Peyer's patch (tissue), 4 donors: ENCODE results near the gene ZNF608. TPM values are rescaled to one million over a fixed set of nuclear protein-coding genes. Genes with fewer than 3 reads are reported as not detected.
A peak's percentile ranks its signal among the peaks of the same experiment; 100 is the strongest.

Experiments used
- DNase-seq, 3 donors: peaks; one replicate each; pipeline ENCODE4 v3.0.0-alpha.2; 2017 to 2019
- H3K27ac ChIP-seq, 4 donors: fragments of 200-600 bp; sonication (generic); one replicate each; pipeline ENCODE4 v1.5.1; 2016 to 2019
- H3K27me3 ChIP-seq, 2 donors: fragments of 200-600 bp; sonication (generic); one replicate each; pipeline ENCODE4 v1.5.1; 2019
- H3K36me3 ChIP-seq, 3 donors: fragments of 200-600 bp; sonication (generic); one replicate each; pipeline ENCODE4 v1.5.1; 2016 to 2019
- H3K4me1 ChIP-seq, 4 donors: fragments of 200-600 bp; sonication (generic); one replicate each; pipeline ENCODE4 v1.5.1; 2016 to 2019
- H3K4me3 ChIP-seq, 4 donors: fragments of 200-600 bp; sonication (generic); 1 replicate in 3 of 4; 2 replicates in 1 of 4; pipeline ENCODE4 v1.5.1; 2016 to 2019; ENCODE audit warnings: mild to moderate bottlenecking in 1 of 4
- H3K9me3 ChIP-seq, 4 donors: fragments of 200-600 bp; sonication (generic); one replicate each; pipeline ENCODE4 v1.5.1; 2016 to 2019; ENCODE audit warnings: mild to moderate bottlenecking in 1 of 4
- POLR2A ChIP-seq, 2 donors: fragments of 450-650 bp; IDR thresholded peaks; one replicate each; pipeline ENCODE4 v1.5.1; 2017; ENCODE audit warnings: antibody characterized with exemption in 2 of 2, mild to moderate bottlenecking in 2 of 2, moderate library complexity in 2 of 2
- total RNA-seq, 4 donors: library from RNA; depleted of rRNA; stranded (reverse); fragments of >200 nt; gene quantifications; one replicate each; pipeline ENCODE4 v1.1.0, GENCODE V29; 2016
- TF ChIP-seq, protein P1 (sequence below), 6 experiments: fragments of 450-650 bp in 4 of 6; fragments of 200-600 bp in 2 of 6; sonication (generic) in 1 of 6; IDR thresholded peaks; one replicate each; pipeline ENCODE4 v1.5.1; 2017 to 2019; ENCODE audit warnings: antibody characterized with exemption in 6 of 6, mild to moderate bottlenecking in 3 of 6, moderate library complexity in 1 of 6

The ZNF608 gene
- total RNA-seq, 4 donors from 2014 or later, result 19.8 to 85.8 (median 35.3) TPM

DNA sequence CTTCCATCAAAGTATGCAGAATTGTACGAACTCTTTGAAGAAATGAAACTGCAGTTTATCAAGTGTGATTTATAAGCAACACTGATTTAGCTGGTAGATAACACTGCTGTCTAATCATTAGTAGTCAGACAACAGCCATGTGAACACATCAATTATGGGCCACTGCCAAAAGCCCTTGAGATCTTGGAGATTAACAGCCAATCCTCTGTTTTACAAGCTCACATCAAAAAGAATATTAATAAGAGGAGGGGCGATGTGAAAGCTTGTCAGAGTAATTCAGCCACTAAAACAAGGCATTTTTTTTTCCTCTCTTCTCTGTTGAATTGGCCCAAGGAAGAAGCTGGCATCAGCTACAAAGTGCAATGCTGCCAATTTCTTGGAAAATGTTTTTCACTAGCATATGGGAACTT lies 28.1 kb downstream of the ZNF608 start:
- Histone ChIP-seq H3K27me3 (no peaks in the 10 kb centered on the region), H3K27ac (no peak overlapping the region), H3K36me3 (no peaks in the 10 kb centered on the region), H3K4me1 (peaks cover 0 to 29% (median 0%) of the 10 kb centered on the region in 4 donors), H3K4me3 (no peak overlapping the region), H3K9me3 (no peaks in the 10 kb centered on the region)
- TF ChIP-seq, protein P1, sequence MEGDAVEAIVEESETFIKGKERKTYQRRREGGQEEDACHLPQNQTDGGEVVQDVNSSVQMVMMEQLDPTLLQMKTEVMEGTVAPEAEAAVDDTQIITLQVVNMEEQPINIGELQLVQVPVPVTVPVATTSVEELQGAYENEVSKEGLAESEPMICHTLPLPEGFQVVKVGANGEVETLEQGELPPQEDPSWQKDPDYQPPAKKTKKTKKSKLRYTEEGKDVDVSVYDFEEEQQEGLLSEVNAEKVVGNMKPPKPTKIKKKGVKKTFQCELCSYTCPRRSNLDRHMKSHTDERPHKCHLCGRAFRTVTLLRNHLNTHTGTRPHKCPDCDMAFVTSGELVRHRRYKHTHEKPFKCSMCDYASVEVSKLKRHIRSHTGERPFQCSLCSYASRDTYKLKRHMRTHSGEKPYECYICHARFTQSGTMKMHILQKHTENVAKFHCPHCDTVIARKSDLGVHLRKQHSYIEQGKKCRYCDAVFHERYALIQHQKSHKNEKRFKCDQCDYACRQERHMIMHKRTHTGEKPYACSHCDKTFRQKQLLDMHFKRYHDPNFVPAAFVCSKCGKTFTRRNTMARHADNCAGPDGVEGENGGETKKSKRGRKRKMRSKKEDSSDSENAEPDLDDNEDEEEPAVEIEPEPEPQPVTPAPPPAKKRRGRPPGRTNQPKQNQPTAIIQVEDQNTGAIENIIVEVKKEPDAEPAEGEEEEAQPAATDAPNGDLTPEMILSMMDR (IDR thresholded peaks at IDR 0.05), result no peak
- TF ChIP-seq POLR2A (IDR thresholded peaks at IDR 0.05), result no peak
- peak in 1 of 3 donors; percentile 67 for DNase-seq

DNA sequence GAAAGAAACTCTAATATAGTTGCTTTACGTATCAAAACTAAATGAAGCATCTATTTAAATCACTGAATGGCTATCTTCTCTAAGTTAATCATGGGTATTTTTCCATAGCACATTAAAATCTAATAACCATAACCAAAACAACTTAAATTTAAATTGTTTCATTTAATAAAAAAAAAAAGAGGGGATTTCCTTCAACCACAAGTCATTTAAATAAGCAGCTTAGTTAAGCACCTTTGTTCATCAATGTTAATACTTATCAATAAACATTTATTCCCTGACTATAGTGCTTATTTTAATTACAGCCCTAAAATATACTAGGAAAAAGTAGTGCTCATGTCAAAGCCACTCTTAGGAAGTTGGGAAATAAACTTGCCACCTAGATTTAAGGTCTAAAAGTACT lies 30.3 kb downstream of the ZNF608 start:
- no peak for DNase-seq
- Histone ChIP-seq H3K4me3 (no peak overlapping the region), H3K4me1 (peaks cover 0 to 29% (median 0%) of the 10 kb centered on the region in 4 donors), H3K27me3 (no peaks in the 10 kb centered on the region), H3K9me3 (no peaks in the 10 kb centered on the region), H3K27ac (no peak overlapping the region), H3K36me3 (no peaks in the 10 kb centered on the region)
- TF ChIP-seq POLR2A (IDR thresholded peaks at IDR 0.05), result no peak
- TF ChIP-seq, protein P1 (IDR thresholded peaks at IDR 0.05), result no peak

- DNase-seq, result no peak
- no peak overlapping the region for H3K27ac ChIP-seq
- H3K4me1 ChIP-seq, result peaks cover 0 to 28% (median 0%) of the 10 kb centered on the region in 4 donors
- H3K27me3 ChIP-seq, result no peaks in the 10 kb centered on the region
- no peak for TF ChIP-seq POLR2A (IDR thresholded peaks at IDR 0.05)
- TF ChIP-seq, protein P1 (IDR thresholded peaks at IDR 0.05), result no peak
- H3K9me3 ChIP-seq, result no peaks in the 10 kb centered on the region
- H3K4me3 ChIP-seq, result no peak overlapping the region
- H3K36me3 ChIP-seq, result no peaks in the 10 kb centered on the region
Measured at GRCh38 chr5:124714910-124715309, 31.5 kb downstream of the ZNF608 start.

- Histone ChIP-seq H3K9me3 (no peaks in the 10 kb centered on the region), H3K4me1 (peaks cover 0 to 17% (median 0%) of the 10 kb centered on the region in 4 donors), H3K27me3 (no peaks in the 10 kb centered on the region), H3K27ac (no peak overlapping the region), H3K4me3 (no peak overlapping the region), H3K36me3 (no peaks in the 10 kb centered on the region)
- no peak for TF ChIP-seq POLR2A (IDR thresholded peaks at IDR 0.05)
- TF ChIP-seq, protein P1 (IDR thresholded peaks at IDR 0.05), result no peak
- DNase-seq, result no peak
Measured at GRCh38 chr5:124713595-124713994, 32.8 kb downstream of the ZNF608 start.

DNA sequence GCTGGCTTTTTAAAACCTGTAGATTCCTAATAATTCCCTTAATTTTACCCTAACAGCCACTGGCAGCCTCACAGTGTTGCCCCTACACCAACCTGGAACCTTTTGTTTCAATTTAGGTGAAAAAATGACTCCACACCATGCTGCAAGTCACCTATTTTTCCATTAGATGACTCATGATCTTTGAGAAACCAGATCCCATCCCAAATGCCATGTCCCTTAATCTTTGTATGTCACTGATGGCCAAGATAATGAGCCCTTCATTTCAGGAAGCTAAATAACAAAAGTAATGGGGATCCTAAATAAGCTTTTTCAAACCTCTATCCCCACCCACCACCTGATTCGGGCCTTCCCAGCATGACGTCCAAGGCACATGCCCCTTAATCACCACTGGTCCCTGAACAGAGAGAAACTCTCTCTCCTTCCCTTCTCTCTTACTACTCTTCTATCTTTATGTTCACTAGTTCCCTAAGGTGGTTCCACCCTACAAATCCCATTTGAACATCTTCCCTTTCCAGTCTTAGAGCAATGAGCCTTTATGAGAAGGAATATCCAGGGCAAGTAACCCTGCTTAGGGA lies 33.6 kb downstream of the ZNF608 start:
- Histone ChIP-seq H3K4me3 (peak overlapping the region in 1 of 4 donors; percentile 6), H3K4me1 (peaks cover 0 to 18% (median 0%) of the 10 kb centered on the region in 4 donors), H3K36me3 (no peaks in the 10 kb centered on the region), H3K9me3 (no peaks in the 10 kb centered on the region), H3K27ac (no peak overlapping the region), H3K27me3 (no peaks in the 10 kb centered on the region)
- DNase-seq, result no peak
- no peak for TF ChIP-seq POLR2A (IDR thresholded peaks at IDR 0.05)
- TF ChIP-seq, protein P1 (IDR thresholded peaks at IDR 0.05), result no peak
